GM12878 (cell line): ENCODE measurements around the gene LPAR5. TPM values are rescaled to one million over a fixed set of nuclear protein-coding genes. Genes with fewer than 3 reads are reported as not detected.
A peak's percentile ranks its signal among the peaks of the same experiment; 100 is the strongest.

Experiments
- ATAC-seq: fragments of 200-7000 bp; cut with Tn5 transposase; 3 replicates; pipeline ENCODE4 v1.9.1; 2020; ENCODE audit warnings: mild to moderate bottlenecking, moderate library complexity
- BruUV-seq: library from RNA; stranded (reverse); fragments of 400-500 nt; replicated peaks from 2 replicates; lab custom pipeline; 2021; lab: Mats Ljungman, UMichigan
- CTCF ChIA-PET: fragments of 300-600 bp; sonication (Branson Sonifier 250); formaldehyde crosslinking; extraction: SDS; loops from one replicate; lab custom pipeline; 2021; ENCODE audit warnings: inconsistent platforms; lab: Yijun Ruan, JAX
- POLR2A ChIA-PET: fragments of 350-600 bp; formaldehyde crosslinking; extraction: SDS; loops from one replicate; lab custom pipeline; 2021; ENCODE audit warnings: inconsistent platforms; lab: Charles Lee
- RAD21 ChIA-PET: fragments of 300-600 bp; sonication (Branson Sonifier 250); formaldehyde crosslinking; loops from one replicate; lab custom pipeline; 2023; ENCODE audit warnings: antibody characterized with exemption; ENCODE audit not compliant: unreplicated experiment; lab: Charles Lee
- SMC1A ChIA-PET: fragments of 300-600 bp; sonication (Branson Sonifier 250); formaldehyde crosslinking; loops from one replicate; lab custom pipeline; 2023; ENCODE audit not compliant: unreplicated experiment, uncharacterized antibody; lab: Charles Lee
- DNase-seq: peaks from one replicate; pipeline ENCODE4 v3.0.0-alpha.2; 2011; ENCODE audit warnings: low read depth, low spot score
- FAIRE-seq: peaks from 3 replicates; lab custom pipeline; 2011; peaks lifted over from hg19 to GRCh38; lab: Jason Lieb, UNC
- H2AFZ ChIP-seq: 2 replicates; pipeline ENCODE4 v1.6.0; 2011; ENCODE audit warnings: low read depth, low read length, control low read depth; ENCODE audit not compliant: control insufficient read depth
- H3K27ac ChIP-seq: 2 replicates; pipeline ENCODE4 v1.5.1; 2011; ENCODE audit warnings: control low read depth; ENCODE audit not compliant: control insufficient read depth, insufficient read depth
- H3K27me3 ChIP-seq, 2 experiments: replicated peaks in 1 of 2; 2 replicates each; pipeline versions ENCODE4 v1.6.0 to v1.6.1; 2011; ENCODE audit warnings: low read length in 1 of 2; ENCODE audit not compliant: control insufficient read depth in 2 of 2, insufficient read depth in 2 of 2
- H3K36me3 ChIP-seq, 2 experiments: 2 replicates each; pipeline ENCODE4 v1.5.1; 2011; ENCODE audit warnings: low read length in 1 of 2; ENCODE audit not compliant: control insufficient read depth in 2 of 2, insufficient read depth in 2 of 2
- H3K4me1 ChIP-seq: 2 replicates; pipeline ENCODE4 v1.6.1; 2011; ENCODE audit warnings: mild to moderate bottlenecking, low read length, moderate library complexity, mixed read lengths; ENCODE audit not compliant: control insufficient read depth, insufficient read depth
- H3K4me2 ChIP-seq: 2 replicates; pipeline ENCODE4 v1.6.0; 2011; ENCODE audit warnings: control low read depth; ENCODE audit not compliant: control insufficient read depth, insufficient read depth
- H3K4me3 ChIP-seq: fragments of 200-600 bp; sonication (generic); 2 replicates; pipeline ENCODE4 v1.5.1; 2016
- H3K79me2 ChIP-seq: 2 replicates; pipeline ENCODE4 v1.6.0; 2011; ENCODE audit warnings: low read length; ENCODE audit not compliant: control insufficient read depth, insufficient read depth
- H3K9ac ChIP-seq: 2 replicates; pipeline ENCODE4 v1.8.0; 2011; ENCODE audit warnings: low read length, control low read depth, mixed read lengths; ENCODE audit not compliant: control insufficient read depth, insufficient read depth
- H3K9me3 ChIP-seq: replicated peaks from 3 replicates; pipeline ENCODE4 v1.5.1; 2011; ENCODE audit warnings: mild to moderate bottlenecking, low read length; ENCODE audit not compliant: control insufficient read depth, insufficient read depth
- H4K20me1 ChIP-seq: 2 replicates; pipeline ENCODE4 v1.6.0; 2011; ENCODE audit not compliant: control insufficient read depth, insufficient read depth
- CTCF ChIP-seq, 3 experiments: IDR thresholded peaks in 2 of 3; conservative IDR thresholded peaks in 1 of 3; 2 replicates each; pipeline ENCODE4 v1.5.1; 2011; ENCODE audit warnings: low read depth in 3 of 3, low read length in 3 of 3, mild to moderate bottlenecking in 3 of 3, control low read depth in 2 of 3, moderate library complexity in 2 of 3, inconsistent platforms in 1 of 3, mixed read lengths in 1 of 3; ENCODE audit not compliant: control insufficient read depth in 2 of 3, insufficient read depth in 1 of 3; ENCODE audit errors: extremely low read depth in 1 of 3
- RAD21 ChIP-seq: IDR thresholded peaks from 2 replicates; pipeline ENCODE4 v1.6.1; 2011; ENCODE audit warnings: mild to moderate bottlenecking, low read depth, low read length, moderate library complexity; ENCODE audit not compliant: insufficient read depth
- SMC3 ChIP-seq: IDR thresholded peaks from 2 replicates; pipeline ENCODE4 v1.6.1; 2011; ENCODE audit warnings: low read length, improper control_type of control experiment, borderline replicate concordance
- TAF1 ChIP-seq: IDR thresholded peaks from 2 replicates; pipeline ENCODE4 v1.6.1; 2011; ENCODE audit warnings: mild to moderate bottlenecking, low read depth, low read length, borderline replicate concordance
- ZNF622 ChIP-seq: fragments of 450-650 bp; IDR thresholded peaks from 2 replicates; pipeline ENCODE4 v1.6.1; 2017; ENCODE audit warnings: mild to moderate bottlenecking, inconsistent platforms
- WGBS: methylation state at CpG from one replicate; pipeline ENCODE4 v1.1.6; 2016; ENCODE audit warnings: low lambda C conversion rate; ENCODE audit not compliant: insufficient replicate concordance, insufficient coverage; ENCODE audit errors: missing lambda C conversion rate; 5-methylcytosine and 5-hydroxymethylcytosine counted together
- in situ Hi-C: fragments of 300-500 bp; cut with MboI; formaldehyde crosslinking; loops from 9 replicates; pipeline ENCODE4 v1.14.3; 2018; ENCODE audit warnings: mixed read lengths
- intact Hi-C: fragments of 100-400 bp; cut with micrococcal nuclease; formaldehyde crosslinking; loops from one replicate; pipeline ENCODE4 v1.14.2; 2022; ENCODE audit not compliant: unreplicated experiment
- polyA plus RNA-seq, 11 experiments: library from polyadenylated mRNA; depleted of rRNA in 4 of 11; unstranded in 6 of 11; stranded (reverse) in 5 of 11; fragments of >200 nt; fragmentation: Nextera tagmentation in 4 of 11; fragmentation: Illumina TruSeq in 1 of 11; extraction: Ambion mirVana in 4 of 11; extraction: Trizol in 1 of 11; gene quantifications; 1 replicate in 1 of 11; 2 replicates in 10 of 11; pipeline versions ENCODE4 v1.2.1 to v1.2.3, GENCODE V29; 2011 to 2016; ENCODE audit warnings: inconsistent platforms in 2 of 11, missing spikeins in 2 of 11, low read depth in 1 of 11
- total RNA-seq, 4 experiments: library from RNA; depleted of rRNA in 3 of 4; stranded (reverse); fragments of >200 nt in 3 of 4; fragmentation: Illumina TruSeq in 1 of 4; extraction: Trizol in 1 of 4; gene quantifications; 2 replicates each; pipeline versions ENCODE4 v1.2.1 to v1.2.3, GENCODE V29; 2013 to 2021

Gene LPAR5
- total and polyA plus RNA-seq, 10 of the 15 experiments (the other 5 are each of a cell fraction or from before 2014, with no cell fraction given) = 1.3 to 7.9 (median 5.3) TPM

- POLR2A ChIA-PET = interaction anchor here (0.5 to 2.9 kb wide), 7 partner anchors 11 to 326 kb away, joined by 3 to 47 read pairs (median 3); partner anchors contain the start of genes COPS7A and LPAR5
- Histone ChIP-seq H3K27ac (peak overlapping the region; percentile 48), H3K4me2 (peak overlapping the region; percentile 45), H3K27me3 (no peaks in the 10 kb centered on the region), H3K79me2 (no peaks in the 10 kb centered on the region)
- no peak for ATAC-seq
- SMC1A ChIA-PET = interaction anchor here (0.8 to 4.2 kb wide), 13 partner anchors 10 to 219 kb away, joined by 3 to 23 read pairs (median 6); partner anchors contain the start of gene LPAR5
- TF ChIP-seq ZNF622 (no peak), TAF1 (no peak), RAD21 (peak; percentile 39; the same call in 1 of the 2 replicates), CTCF (IDR thresholded peaks at IDR 0.05 in 2 of 3, conservative IDR thresholded peaks at IDR 0.05 in 1 of 3; ENCODE audit: control insufficient read depth in 2 of 3, extremely low read depth in 1 of 3, insufficient read depth in 1 of 3, low read depth in 3 of 3, low read length in 3 of 3) (peak in 1 of 3 experiments; percentile 34; a peak in 2 of 6 replicates), SMC3 (0 out of 2 replicates have a peak, but pooled peaks have one; percentile 27)
- TF ChIP-seq, all 136 proteins: peak for 3
- intact Hi-C loops (no loop called here), in situ Hi-C loops (no loop called here)
- peaks cover 15% of the 10 kb centered on the region for H3K9me3 ChIP-seq
- CTCF ChIA-PET = interaction anchor here (0.7 to 3.6 kb wide), 22 partner anchors 9 to 147 kb away, joined by 3 to 23 read pairs (median 5); partner anchors contain the start of genes LPAR5 and NOP2
- no peak overlapping the region; the same call in 1 of the 2 replicates for H2AFZ ChIP-seq
- no peak overlapping the region for H3K4me3 ChIP-seq
- RAD21 ChIA-PET = interaction anchor here (0.9 to 2.5 kb wide), 10 partner anchors 10 to 81 kb away, joined by 4 to 24 read pairs (median 8); partner anchors contain the start of genes CHD4, LPAR5 and ZNF384
- no peak overlapping the region for H3K9ac ChIP-seq
- no peak for FAIRE-seq
- H4K20me1 ChIP-seq = no peaks in the 10 kb centered on the region
- 64% methylated on average over 5 of the region's 5 CpGs for WGBS
- no peaks in the 10 kb centered on the region for H3K36me3 ChIP-seq
- peaks cover 14% of the 10 kb centered on the region for H3K4me1 ChIP-seq
- no peak for DNase-seq
- no TSS peak for BruUV-seq
Observed at GRCh38 chr12:6644903-6645302, 9.1 kb upstream of the LPAR5 start.
